Stimulated activated CD4-positive, alpha-beta T cell treated with anti-CD3 and anti-CD28 coated beads, Interleukin-4, amount 100 ng/mL, for 24 hours (primary cell): ENCODE data around the gene FHOD3.

Experiments used
- DNase-seq: peaks from one replicate; pipeline ENCODE4 v3.0.0-alpha.2; 2020

Gene FHOD3

GRCh38 chr18:36602620-36603019 lies 305.1 kb downstream of the FHOD3 start:
- DNase-seq, result no peak

GRCh38 chr18:36608107-36608506 lies 310.6 kb downstream of the FHOD3 start:
- no peak for DNase-seq

- no peak for DNase-seq
Observed at GRCh38 chr18:36610258-36610657, 312.7 kb downstream of the FHOD3 start.

GRCh38 chr18:36610661-36611060 lies 313.1 kb downstream of the FHOD3 start:
- no peak for DNase-seq

GRCh38 chr18:36613069-36613468 lies 315.6 kb downstream of the FHOD3 start:
- no peak for DNase-seq

- no peak for DNase-seq
Observed at GRCh38 chr18:36613810-36614209, 316.3 kb downstream of the FHOD3 start.

GRCh38 chr18:36620788-36621187 lies 323.3 kb downstream of the FHOD3 start:
- no peak for DNase-seq

- DNase-seq, result no peak
Observed at GRCh38 chr18:36622610-36623009, 325.1 kb downstream of the FHOD3 start.

GRCh38 chr18:36623091-36623490 lies 325.6 kb downstream of the FHOD3 start:
- no peak for DNase-seq

GRCh38 chr18:36623681-36624190 lies 326.2 kb downstream of the FHOD3 start:
- DNase-seq, result no peak

- DNase-seq, result no peak
Observed at GRCh38 chr18:36624451-36625167, 327.1 kb downstream of the FHOD3 start.

GRCh38 chr18:36625386-36625785 lies 327.9 kb downstream of the FHOD3 start:
- DNase-seq, result no peak

- no peak for DNase-seq
Observed at GRCh38 chr18:36627637-36628036, 330.1 kb downstream of the FHOD3 start.

- DNase-seq, result no peak
Observed at GRCh38 chr18:36628435-36629137, 331.1 kb downstream of the FHOD3 start.

- no peak for DNase-seq
Observed at GRCh38 chr18:36629138-36629530, 331.6 kb downstream of the FHOD3 start.

- no peak for DNase-seq
Observed at GRCh38 chr18:36629836-36630235, 332.3 kb downstream of the FHOD3 start.

GRCh38 chr18:36630917-36631316 lies 333.4 kb downstream of the FHOD3 start:
- no peak for DNase-seq

- DNase-seq, result no peak
Observed at GRCh38 chr18:36633961-36634412, 336.5 kb downstream of the FHOD3 start.

- DNase-seq, result no peak
Observed at GRCh38 chr18:36634573-36635216, 337.2 kb downstream of the FHOD3 start.

- no peak for DNase-seq
Observed at GRCh38 chr18:36635414-36636096, 338.0 kb downstream of the FHOD3 start.

GRCh38 chr18:36636237-36636817 lies 338.8 kb downstream of the FHOD3 start:
- no peak for DNase-seq

- no peak for DNase-seq
Observed at GRCh38 chr18:36638224-36638623, 340.7 kb downstream of the FHOD3 start.
